GM13977 (cell line): Measurements from ENCODE around the gene CFAP61.

Experiments
- DNase-seq: peaks from one replicate; pipeline ENCODE4 v3.0.0; 2012; ENCODE audit warnings: low spot score
- CTCF ChIP-seq: IDR thresholded peaks from 2 replicates; pipeline ENCODE4 v1.5.1; 2012; ENCODE audit warnings: mild to moderate bottlenecking, control low read depth; ENCODE audit not compliant: insufficient read depth; ENCODE audit errors: extremely low read depth, missing control alignments
- in situ Hi-C: fragments of 300-500 bp; cut with MboI; formaldehyde crosslinking; loops from one replicate; pipeline ENCODE4 v1.12.0; 2022; ENCODE audit warnings: low sequenced_read_pairs, low pct_unique_long_range_greater_than_20kb, mixed read lengths, inconsistent platforms; ENCODE audit not compliant: unreplicated experiment

The CFAP61 gene

GRCh38 chr20:20211988-20212518 is 159.7 kb downstream of the CFAP61 start:
- in situ Hi-C loops = no loop called here
- no peak for TF ChIP-seq CTCF
- no peak for DNase-seq

GRCh38 chr20:20212675-20213096 is 160.4 kb downstream of the CFAP61 start:
- no peak for TF ChIP-seq CTCF
- no peak for DNase-seq
- in situ Hi-C loops = no loop called here

GRCh38 chr20:20213526-20214121 is 161.3 kb downstream of the CFAP61 start:
- in situ Hi-C loops = no loop called here
- no peak for TF ChIP-seq CTCF
- no peak for DNase-seq

- no peak for TF ChIP-seq CTCF
- in situ Hi-C loops = no loop called here
- DNase-seq = no peak
Measured at GRCh38 chr20:20214757-20215275, 162.5 kb downstream of the CFAP61 start.

- no peak for TF ChIP-seq CTCF
- DNase-seq = no peak
- in situ Hi-C loops = no loop called here
Measured at GRCh38 chr20:20215976-20216727, 163.8 kb downstream of the CFAP61 start.

GRCh38 chr20:20216941-20217340 is 164.6 kb downstream of the CFAP61 start:
- no peak for TF ChIP-seq CTCF
- DNase-seq = no peak
- in situ Hi-C loops = no loop called here
